H1 (cell line): ENCODE measurements around the gene RAD23B. TPM values are rescaled to one million over a fixed set of nuclear protein-coding genes. Genes with fewer than 3 reads are reported as not detected.

Experiments used
- CTCF ChIA-PET: fragments of 300-600 bp; sonication (Branson Sonifier 250); formaldehyde crosslinking; loops from one replicate; lab custom pipeline; 2021; ENCODE audit not compliant: partially characterized antibody; lab: Charles Lee
- POLR2A ChIA-PET: fragments of 300-600 bp; sonication (Branson Sonifier 250); formaldehyde crosslinking; loops from one replicate; lab custom pipeline; 2021; ENCODE audit warnings: inconsistent platforms; ENCODE audit not compliant: partially characterized antibody; lab: Charles Lee
- DNase-seq, 2 experiments: peaks; one replicate each; pipeline versions ENCODE4 v3.0.0 to v3.0.0-alpha.2; 2010 to 2022; ENCODE audit warnings: low spot score in 2 of 2, low read depth in 1 of 2, mixed read lengths in 1 of 2
- FAIRE-seq: peaks from 2 replicates; lab custom pipeline; 2011; peaks lifted over from hg19 to GRCh38; lab: Jason Lieb, UNC
- H2AFZ ChIP-seq: 2 replicates; pipeline ENCODE4 v1.8.1; 2012; ENCODE audit warnings: low read length, inconsistent platforms
- H2AK5ac ChIP-seq: 2 replicates; pipeline ENCODE4 v1.6.1; 2013; ENCODE audit warnings: low read depth, low read length
- H2BK120ac ChIP-seq: replicated peaks from 2 replicates; pipeline ENCODE3; 2013; ENCODE audit warnings: low read depth, low read length, inconsistent platforms
- H2BK12ac ChIP-seq: 2 replicates; pipeline ENCODE4 v1.6.1; 2013; ENCODE audit warnings: low read depth, low read length
- H2BK15ac ChIP-seq: 2 replicates; pipeline ENCODE4 v1.6.1; 2013; ENCODE audit warnings: low read length
- H2BK20ac ChIP-seq: 2 replicates; pipeline ENCODE4 v1.6.1; 2013; ENCODE audit warnings: low read length
- H2BK5ac ChIP-seq: 2 replicates; pipeline ENCODE4 v1.6.1; 2013; ENCODE audit warnings: low read depth, low read length
- H3K14ac ChIP-seq: 2 replicates; pipeline ENCODE4 v1.6.1; 2013; ENCODE audit warnings: inconsistent platforms; ENCODE audit not compliant: insufficient read length
- H3K18ac ChIP-seq: 2 replicates; pipeline ENCODE4 v1.6.1; 2013; ENCODE audit warnings: low read length; ENCODE audit errors: extremely low read depth
- H3K23ac ChIP-seq: 2 replicates; pipeline ENCODE4 v1.6.1; 2013; ENCODE audit warnings: inconsistent platforms; ENCODE audit not compliant: insufficient read length
- H3K23me2 ChIP-seq: 2 replicates; pipeline ENCODE4 v1.6.1; 2013; ENCODE audit warnings: low read depth, low read length
- H3K27ac ChIP-seq: 2 replicates; pipeline ENCODE4 v1.6.1; 2011; ENCODE audit warnings: low read depth, low read length, inconsistent platforms
- H3K27me3 ChIP-seq, 4 experiments: replicated peaks in 1 of 4; 1 replicate in 1 of 4; 2 replicates in 3 of 4; pipeline versions ENCODE4 v1.6.1 to v1.8.1; 2011 to 2013; ENCODE audit warnings: low read length in 3 of 4, mild to moderate bottlenecking in 3 of 4, inconsistent platforms in 2 of 4, mixed read lengths in 2 of 4, moderate library complexity in 1 of 4; ENCODE audit not compliant: control insufficient read depth in 3 of 4, insufficient read depth in 3 of 4; ENCODE audit errors: extremely low read depth in 1 of 4
- H3K36me3 ChIP-seq, 4 experiments: 2 replicates each; pipeline versions ENCODE4 v1.6.1 to v1.8.1; 2011 to 2013; ENCODE audit warnings: mild to moderate bottlenecking in 4 of 4, low read length in 3 of 4, moderate library complexity in 2 of 4, control low read depth in 1 of 4, inconsistent platforms in 1 of 4; ENCODE audit not compliant: insufficient read depth in 4 of 4, control insufficient read depth in 2 of 4
- H3K4ac ChIP-seq: replicated peaks from 2 replicates; pipeline ENCODE3; 2013; ENCODE audit warnings: low read length, low read depth, mixed read lengths, inconsistent platforms; ENCODE audit not compliant: insufficient read length
- H3K4me1 ChIP-seq, 4 experiments: replicated peaks in 1 of 4; 1 replicate in 1 of 4; 2 replicates in 3 of 4; pipeline versions ENCODE4 v1.6.1 to v1.8.1; 2011 to 2013; ENCODE audit warnings: low read length in 3 of 4, inconsistent platforms in 2 of 4, mixed read lengths in 1 of 4; ENCODE audit not compliant: insufficient read depth in 4 of 4, control insufficient read depth in 3 of 4
- H3K4me2 ChIP-seq, 2 experiments: 2 replicates each; pipeline versions ENCODE4 v1.6.1 to v1.8.1; 2011 to 2013; ENCODE audit warnings: low read depth in 2 of 2, low read length in 2 of 2, control low read depth in 1 of 2, inconsistent platforms in 1 of 2, mild to moderate bottlenecking in 1 of 2; ENCODE audit not compliant: insufficient read depth in 1 of 2
- H3K4me3 ChIP-seq, 4 experiments: fragments of 200-600, 300-600 bp in 1 of 4; sonication (generic), shearing (Covaris generic), sonication (Bioruptor Twin) in 1 of 4; 2 replicates each; pipeline versions ENCODE4 v1.5.1 to v1.8.1; 2011 to 2016; ENCODE audit warnings: low read length in 4 of 4, low read depth in 3 of 4, control low read depth in 2 of 4, inconsistent platforms in 2 of 4, mild to moderate bottlenecking in 2 of 4, mixed read lengths in 1 of 4, moderate library complexity in 1 of 4; ENCODE audit not compliant: insufficient read depth in 2 of 4; ENCODE audit errors: extremely low read depth in 1 of 4
- H3K56ac ChIP-seq: replicated peaks from 2 replicates; pipeline ENCODE3; 2013; ENCODE audit warnings: low read depth, mild to moderate bottlenecking, mixed read lengths, low read length, inconsistent platforms; ENCODE audit not compliant: insufficient read length
- H3K79me1 ChIP-seq: 2 replicates; pipeline ENCODE4 v1.6.1; 2013; ENCODE audit warnings: low read depth, low read length, control low read depth
- H3K79me2 ChIP-seq, 2 experiments: 2 replicates each; pipeline versions ENCODE4 v1.6.1 to v1.8.1; 2012 to 2013; ENCODE audit warnings: low read length in 2 of 2, mild to moderate bottlenecking in 2 of 2, inconsistent platforms in 1 of 2; ENCODE audit not compliant: insufficient read depth in 2 of 2, control insufficient read depth in 1 of 2
- H3K9ac ChIP-seq, 4 experiments: replicated peaks in 1 of 4; 1 replicate in 1 of 4; 2 replicates in 3 of 4; pipeline versions ENCODE4 v1.6.1 to v1.8.1; 2011 to 2013; ENCODE audit warnings: low read depth in 3 of 4, low read length in 3 of 4, control low read depth in 2 of 4, mild to moderate bottlenecking in 2 of 4, moderate library complexity in 2 of 4, inconsistent platforms in 1 of 4; ENCODE audit errors: extremely low read depth in 1 of 4
- H3K9me3 ChIP-seq, 2 experiments: 2 replicates each; pipeline versions ENCODE4 v1.6.1 to v1.8.1; 2012 to 2013; ENCODE audit warnings: mild to moderate bottlenecking in 2 of 2, moderate library complexity in 2 of 2, control low read depth in 1 of 2, inconsistent platforms in 1 of 2, low read depth in 1 of 2, low read length in 1 of 2, mixed read lengths in 1 of 2; ENCODE audit not compliant: insufficient read depth in 2 of 2
- H4K20me1 ChIP-seq, 2 experiments: replicated peaks in 1 of 2; 2 replicates each; pipeline versions ENCODE3 to v1.8.1; 2011 to 2013; ENCODE audit warnings: inconsistent platforms in 2 of 2, low read length in 2 of 2, mild to moderate bottlenecking in 1 of 2; ENCODE audit not compliant: insufficient read depth in 2 of 2, control insufficient read depth in 1 of 2
- H4K5ac ChIP-seq: 2 replicates; pipeline ENCODE4 v1.6.1; 2013; ENCODE audit warnings: low read length, low read depth, mixed read lengths, inconsistent platforms; ENCODE audit not compliant: insufficient read length
- H4K8ac ChIP-seq: 2 replicates; pipeline ENCODE4 v1.8.0; 2013; ENCODE audit warnings: mild to moderate bottlenecking, moderate library complexity, low read length, inconsistent platforms; ENCODE audit not compliant: insufficient read depth; ENCODE audit errors: extremely low read depth
- H4K91ac ChIP-seq: replicated peaks from 2 replicates; pipeline ENCODE3; 2013; ENCODE audit warnings: low read length, mixed read lengths, inconsistent platforms; ENCODE audit not compliant: insufficient read length
- POLR2A ChIP-seq, 2 experiments: IDR thresholded peaks; 1 replicate in 1 of 2; 2 replicates in 1 of 2; pipeline ENCODE4 v1.6.1; 2011; ENCODE audit warnings: low read depth in 2 of 2, low read length in 2 of 2, mild to moderate bottlenecking in 2 of 2; ENCODE audit errors: control extremely low read depth in 1 of 2
- POLR2AphosphoS5 ChIP-seq: IDR thresholded peaks from 2 replicates; pipeline ENCODE4 v1.6.1; 2011; ENCODE audit warnings: low read depth, low read length
- WGBS, 2 experiments: shearing (Covaris generic) in 1 of 2; methylation state at CpG; one replicate each; pipeline versions ENCODE4 v1.1.6 to v1.1.7; 2013 to 2015; ENCODE audit warnings: low lambda C conversion rate in 2 of 2, mixed read lengths in 2 of 2, inconsistent platforms in 1 of 2, low coverage in 1 of 2, missing lambda C conversion rate in 1 of 2; ENCODE audit not compliant: insufficient replicate concordance in 2 of 2, insufficient coverage in 1 of 2, insufficient read length in 1 of 2; ENCODE audit errors: extremely low coverage in 1 of 2, missing lambda C conversion rate in 1 of 2; 5-methylcytosine and 5-hydroxymethylcytosine counted together
- polyA plus RNA-seq, 7 experiments: library from polyadenylated mRNA; depleted of rRNA in 3 of 7; stranded (reverse) in 5 of 7; unstranded in 2 of 7; fragments of >200 nt in 5 of 7; fragments of 200-250 nt in 2 of 7; gene quantifications; 1 replicate in 5 of 7; 2 replicates in 1 of 7; 4 replicates in 1 of 7; pipeline versions ENCODE4 v1.2.1 to v1.2.3, GENCODE V29; 2011 to 2013; ENCODE audit warnings: missing spikeins in 2 of 7, mixed read lengths in 2 of 7
- total RNA-seq: library from RNA; stranded (reverse); fragmentation: NEBNext Ultra II Directional; extraction: Animal tissue kit (Norgen Biotek cat#: 25700); gene quantifications from 2 replicates; pipeline ENCODE4 v1.2.1, GENCODE V29; 2021
- TF ChIP-seq, protein P1 (sequence below): IDR thresholded peaks from 2 replicates; pipeline ENCODE4 v1.6.1; 2012; ENCODE audit warnings: inconsistent platforms

RAD23B gene
- total and polyA plus RNA-seq, 2 of the 8 experiments (the other 6 are each of a cell fraction or from before 2014, with no cell fraction given), result 97.1 to 165 TPM

GRCh38 chr9:107333363-107333762, 50.3 kb downstream of the RAD23B start:
- Histone ChIP-seq H3K23me2 (no peaks in the 10 kb centered on the region), H3K14ac (no peak overlapping the region), H3K56ac (no peak overlapping the region), H2AK5ac (no peak overlapping the region), H2BK5ac (no peak overlapping the region), H4K91ac (no peak overlapping the region), H3K4me2 (no peak overlapping the region), H2BK12ac (no peak overlapping the region), H3K79me2 (0 out of 4 replicates have a peak, but pooled peaks cover 0 to 3% of the 10 kb centered on the region in 2 experiments), H4K5ac (no peak overlapping the region), H3K4me1 (no peaks in the 10 kb centered on the region), H4K20me1 (peaks cover 3 to 4% of the 10 kb centered on the region in 2 experiments), H3K4me3 (no peak overlapping the region), H3K23ac (no peak overlapping the region), H3K9me3 (no peaks in the 10 kb centered on the region), H3K27me3 (no peaks in the 10 kb centered on the region), H3K27ac (no peak overlapping the region), H3K79me1 (no peaks in the 10 kb centered on the region; the same call in 1 of the 2 replicates), H3K9ac (no peak overlapping the region), H3K18ac (no peak overlapping the region), H4K8ac (no peak overlapping the region), H2BK120ac (no peak overlapping the region), H2BK15ac (no peak overlapping the region), H2AFZ (no peak overlapping the region), H3K36me3 (peaks cover 3 to 60% (median 35%) of the 10 kb centered on the region in 4 experiments; a peak in 7 of 8 replicates), H3K4ac (no peak overlapping the region), H2BK20ac (no peak overlapping the region)
- no peak for FAIRE-seq
- WGBS, 2 experiments, result 94% methylated on average over 2 of the region's 2 CpGs; no CpG with 5 or more reads in 1 of the 2 experiments
- TF ChIP-seq, protein P1, sequence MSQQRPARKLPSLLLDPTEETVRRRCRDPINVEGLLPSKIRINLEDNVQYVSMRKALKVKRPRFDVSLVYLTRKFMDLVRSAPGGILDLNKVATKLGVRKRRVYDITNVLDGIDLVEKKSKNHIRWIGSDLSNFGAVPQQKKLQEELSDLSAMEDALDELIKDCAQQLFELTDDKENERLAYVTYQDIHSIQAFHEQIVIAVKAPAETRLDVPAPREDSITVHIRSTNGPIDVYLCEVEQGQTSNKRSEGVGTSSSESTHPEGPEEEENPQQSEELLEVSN, result no peak
- peak; percentile 82; the same call in 1 of the 2 replicates for TF ChIP-seq POLR2AphosphoS5
- TF ChIP-seq POLR2A (IDR thresholded peaks at IDR 0.05; ENCODE audit: control extremely low read depth in 1 of 2, low read depth in 2 of 2, low read length in 2 of 2), result peak; percentile 38 to 69
- DNase-seq, result no peak
- CTCF ChIA-PET, result interaction anchor here (1.2 to 2.5 kb wide), 4 partner anchors 8 to 34 kb away, joined by 3 to 22 read pairs (median 4); no protein-coding TSS in a partner anchor
- POLR2A ChIA-PET, result interaction anchor here (1.0 to 1.9 kb wide), 4 partner anchors 17 to 73 kb away, joined by 3 to 7 read pairs (median 3); no protein-coding TSS in a partner anchor
